GM13977 (cell line): ENCODE results near the gene ZNF76.

Source experiments
- DNase-seq: peaks from one replicate; pipeline ENCODE4 v3.0.0; 2012; ENCODE audit warnings: low spot score
- CTCF ChIP-seq: IDR thresholded peaks from 2 replicates; pipeline ENCODE4 v1.5.1; 2012; ENCODE audit warnings: mild to moderate bottlenecking, control low read depth; ENCODE audit not compliant: insufficient read depth; ENCODE audit errors: extremely low read depth, missing control alignments
- in situ Hi-C: fragments of 300-500 bp; cut with MboI; formaldehyde crosslinking; loops from one replicate; pipeline ENCODE4 v1.12.0; 2022; ENCODE audit warnings: low sequenced_read_pairs, low pct_unique_long_range_greater_than_20kb, mixed read lengths, inconsistent platforms; ENCODE audit not compliant: unreplicated experiment

The ZNF76 gene

GRCh38 chr6:35216412-35216732 lies 43.2 kb upstream of the ZNF76 start:
- TF ChIP-seq CTCF = no peak
- in situ Hi-C loops = loop anchor here (25.0 kb wide), 1 partner anchor 229 kb away; no protein-coding TSS in a partner anchor
- no peak for DNase-seq

- TF ChIP-seq CTCF = no peak
- in situ Hi-C loops = loop anchor here (25.0 kb wide), 1 partner anchor 230 kb away; no protein-coding TSS in a partner anchor
- DNase-seq = no peak
Observed at GRCh38 chr6:35216851-35217811, 42.4 kb upstream of the ZNF76 start.

- TF ChIP-seq CTCF = no peak
- in situ Hi-C loops = loop anchor here (25.0 kb wide), 1 partner anchor 231 kb away; no protein-coding TSS in a partner anchor
- no peak for DNase-seq
Observed at GRCh38 chr6:35218021-35218420, 41.5 kb upstream of the ZNF76 start.

GRCh38 chr6:35218456-35218855 lies 41.1 kb upstream of the ZNF76 start:
- in situ Hi-C loops = loop anchor here (25.0 kb wide), 1 partner anchor 231 kb away; no protein-coding TSS in a partner anchor

GRCh38 chr6:35219683-35220326 lies 39.7 kb upstream of the ZNF76 start:
- in situ Hi-C loops = loop anchor here (25.0 kb wide), 1 partner anchor 233 kb away; no protein-coding TSS in a partner anchor
- DNase-seq = no peak
- no peak for TF ChIP-seq CTCF

More at GRCh38 chr6:35218456-35218855, 41.1 kb upstream of the ZNF76 start:
- no peak for DNase-seq
- TF ChIP-seq CTCF = no peak

- no peak for TF ChIP-seq CTCF
- in situ Hi-C loops = loop anchor here (25.0 kb wide), 1 partner anchor 233 kb away; no protein-coding TSS in a partner anchor
Observed at GRCh38 chr6:35220711-35221110, 38.8 kb upstream of the ZNF76 start.

More at GRCh38 chr6:35220711-35221110, 38.8 kb upstream of the ZNF76 start:
- no peak for DNase-seq
